GM23248 (cell line): ENCODE results near the gene KCNE1.
"Not testable (repeated sequence)": the region's sequence is repeated elsewhere in the genome, so short reads cannot be mapped to it uniquely, and the experiment has no call there.

Experiments
- EZH2 ChIP-seq: fragments of 200-600 bp; sonication (generic); IDR thresholded peaks from 2 replicates; pipeline ENCODE4 v1.6.1; 2018; ENCODE audit warnings: antibody characterized with exemption, mild to moderate bottlenecking; ENCODE audit not compliant: insufficient read depth, poor library complexity, severe bottlenecking
- EZH2phosphoT487 ChIP-seq: fragments of 200-600 bp; sonication (generic); IDR thresholded peaks from 2 replicates; pipeline ENCODE4 v1.6.1; 2018; ENCODE audit warnings: antibody characterized with exemption, moderate library complexity, mild to moderate bottlenecking, low read depth; ENCODE audit not compliant: insufficient read depth

DNA sequence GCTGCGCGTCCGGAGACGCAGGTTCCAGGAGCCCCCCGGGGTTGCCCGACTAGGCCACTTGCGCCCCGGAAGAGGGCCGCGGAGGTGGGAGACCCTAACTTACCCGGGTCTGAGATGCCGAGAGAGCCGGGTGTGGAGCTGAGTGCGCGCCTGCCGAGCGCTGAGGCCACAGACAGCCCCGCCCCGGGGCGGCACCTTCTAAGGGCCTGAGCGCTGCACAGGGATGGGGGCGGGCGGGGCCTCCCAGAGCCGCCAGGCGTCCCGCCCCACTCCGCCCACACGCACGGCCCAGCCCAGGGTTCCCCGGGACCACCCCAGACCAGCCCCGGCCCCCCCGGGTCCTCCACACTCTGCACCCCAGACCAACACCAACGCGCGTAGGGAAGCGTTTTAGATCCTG lies 52.6 kb downstream of the KCNE1 start:
- TF ChIP-seq EZH2phosphoT487, EZH2: not testable (repeated sequence)
